A204.1 (cell line): ENCODE data around the gene CHD5.

ENCODE experiments used
- FAIRE-seq: peaks from 2 replicates; lab custom pipeline; 2012; peaks lifted over from hg19 to GRCh38; lab: Jason Lieb, UNC

CHD5 gene

GRCh38 chr1:6172549-6172948 lies 7.6 kb downstream of the CHD5 start:
- FAIRE-seq, result no peak

- FAIRE-seq, result no peak
Measured at GRCh38 chr1:6171548-6172124, 8.5 kb downstream of the CHD5 start.

GRCh38 chr1:6170742-6171201 lies 9.3 kb downstream of the CHD5 start:
- FAIRE-seq, result no peak

GRCh38 chr1:6170116-6170741 lies 9.9 kb downstream of the CHD5 start:
- FAIRE-seq, result no peak

- FAIRE-seq, result no peak
Measured at GRCh38 chr1:6168947-6169586, 11.1 kb downstream of the CHD5 start.

- no peak for FAIRE-seq
Measured at GRCh38 chr1:6167391-6168303, 12.5 kb downstream of the CHD5 start.

- no peak for FAIRE-seq
Measured at GRCh38 chr1:6166655-6167390, 13.3 kb downstream of the CHD5 start.

GRCh38 chr1:6166221-6166620 lies 13.9 kb downstream of the CHD5 start:
- FAIRE-seq, result no peak

- no peak for FAIRE-seq
Measured at GRCh38 chr1:6165441-6165985, 14.6 kb downstream of the CHD5 start.

GRCh38 chr1:6165027-6165426 lies 15.1 kb downstream of the CHD5 start:
- FAIRE-seq, result no peak

GRCh38 chr1:6163973-6164617 lies 16.0 kb downstream of the CHD5 start:
- FAIRE-seq, result no peak

GRCh38 chr1:6163191-6163972 lies 16.7 kb downstream of the CHD5 start:
- no peak for FAIRE-seq

- FAIRE-seq, result no peak
Measured at GRCh38 chr1:6162773-6163172, 17.3 kb downstream of the CHD5 start.

GRCh38 chr1:6162341-6162740 lies 17.8 kb downstream of the CHD5 start:
- no peak for FAIRE-seq

- FAIRE-seq, result no peak
Measured at GRCh38 chr1:6158181-6158580, 21.9 kb downstream of the CHD5 start.

- FAIRE-seq, result no peak
Measured at GRCh38 chr1:6157528-6158174, 22.5 kb downstream of the CHD5 start.

- no peak for FAIRE-seq
Measured at GRCh38 chr1:6157132-6157527, 23.0 kb downstream of the CHD5 start.

- FAIRE-seq, result no peak
Measured at GRCh38 chr1:6154525-6155319, 25.4 kb downstream of the CHD5 start.

GRCh38 chr1:6152882-6153281 lies 27.2 kb downstream of the CHD5 start:
- FAIRE-seq, result no peak
